ENCODE data around the gene NCOA1.
"Not testable (repeated sequence)": the region's sequence is repeated elsewhere in the genome, so short reads cannot be mapped to it uniquely, and the experiment has no call there.

The NCOA1 gene

GRCh38 chr2:24477229-24477628 lies 13.8 kb upstream of the NCOA1 start:
- no peaks in the 10 kb centered on the region for H3K36me3 ChIP-seq (ENCODE audit: control insufficient read depth in 4 of 4, insufficient read depth in 4 of 4, low read length in 3 of 4)
- peaks cover 0 to 4% (median 0%) of the 10 kb centered on the region in 5 experiments for H3K9me3 ChIP-seq (ENCODE audit: control extremely low read depth in 1 of 5, control insufficient read depth in 4 of 5, insufficient read depth in 2 of 5, low read depth in 1 of 5, low read length in 4 of 5)
- DNase-seq, result no peak
- H3K4me1 ChIP-seq (ENCODE audit: control extremely low read depth in 1 of 4, control insufficient read depth in 4 of 4, insufficient read depth in 4 of 4, low read length in 3 of 4), result no peaks in the 10 kb centered on the region
- H3K27me3 ChIP-seq (replicated peaks in 2 of 5; ENCODE audit: control insufficient read depth in 4 of 5, insufficient read depth in 5 of 5, low read length in 4 of 5), result no peaks in the 10 kb centered on the region
- H3K4me3 ChIP-seq (ENCODE audit: control insufficient read depth in 1 of 7, extremely low read depth in 1 of 7, insufficient read depth in 4 of 7, low read depth in 2 of 7, low read length in 6 of 7), result no peak overlapping the region
- no peak overlapping the region for H3K27ac ChIP-seq (ENCODE audit: insufficient read depth in 1 of 2, low read depth in 1 of 2, low read length in 2 of 2, poor library complexity in 1 of 2, severe bottlenecking in 2 of 2)
- WGBS (ENCODE audit: insufficient coverage), result 87% methylated on average over 5 of the region's 6 CpGs
- ChIA-PET POLR2A (interaction anchor here (0.5 kb wide), 1 partner anchor 870 kb away, joined by 6 read pairs; no protein-coding TSS in a partner anchor), CTCF (no interaction called here)

GRCh38 chr2:24478243-24478642 lies 12.8 kb upstream of the NCOA1 start:
- Histone ChIP-seq H3K4me3 (ENCODE audit: control insufficient read depth in 1 of 7, extremely low read depth in 1 of 7, insufficient read depth in 4 of 7, low read depth in 2 of 7, low read length in 6 of 7) (no peak overlapping the region), H3K4me1 (ENCODE audit: control extremely low read depth in 1 of 4, control insufficient read depth in 4 of 4, insufficient read depth in 4 of 4, low read length in 3 of 4) (peaks cover 0 to 6% (median 0%) of the 10 kb centered on the region in 4 experiments), H3K27ac (ENCODE audit: insufficient read depth in 1 of 2, low read depth in 1 of 2, low read length in 2 of 2, poor library complexity in 1 of 2, severe bottlenecking in 2 of 2) (no peak overlapping the region), H3K27me3 (replicated peaks in 2 of 5; ENCODE audit: control insufficient read depth in 4 of 5, insufficient read depth in 5 of 5, low read length in 4 of 5) (no peaks in the 10 kb centered on the region), H3K36me3 (ENCODE audit: control insufficient read depth in 4 of 4, insufficient read depth in 4 of 4, low read length in 3 of 4) (no peaks in the 10 kb centered on the region), H3K9me3 (ENCODE audit: control extremely low read depth in 1 of 5, control insufficient read depth in 4 of 5, insufficient read depth in 2 of 5, low read depth in 1 of 5, low read length in 4 of 5) (peaks cover 0 to 4% (median 0%) of the 10 kb centered on the region in 5 experiments)
- ChIA-PET CTCF (no interaction called here), POLR2A (no interaction called here)
- no peak for DNase-seq
- WGBS (ENCODE audit: insufficient coverage), result 96% methylated on average over 3 of the region's 3 CpGs

- 96% methylated on average over 3 of the region's 4 CpGs for WGBS (ENCODE audit: insufficient coverage)
- Histone ChIP-seq H3K36me3 (ENCODE audit: control insufficient read depth in 4 of 4, insufficient read depth in 4 of 4, low read length in 3 of 4) (no peaks in the 10 kb centered on the region), H3K4me3 (ENCODE audit: control insufficient read depth in 1 of 7, extremely low read depth in 1 of 7, insufficient read depth in 4 of 7, low read depth in 2 of 7, low read length in 6 of 7) (no peak overlapping the region), H3K4me1 (ENCODE audit: control extremely low read depth in 1 of 4, control insufficient read depth in 4 of 4, insufficient read depth in 4 of 4, low read length in 3 of 4) (peaks cover 0 to 6% (median 0%) of the 10 kb centered on the region in 4 experiments), H3K9me3 (ENCODE audit: control extremely low read depth in 1 of 5, control insufficient read depth in 4 of 5, insufficient read depth in 2 of 5, low read depth in 1 of 5, low read length in 4 of 5) (peaks cover 0 to 5% (median 0%) of the 10 kb centered on the region in 5 experiments), H3K27me3 (replicated peaks in 2 of 5; ENCODE audit: control insufficient read depth in 4 of 5, insufficient read depth in 5 of 5, low read length in 4 of 5) (no peaks in the 10 kb centered on the region), H3K27ac (ENCODE audit: insufficient read depth in 1 of 2, low read depth in 1 of 2, low read length in 2 of 2, poor library complexity in 1 of 2, severe bottlenecking in 2 of 2) (no peak overlapping the region)
- ChIA-PET CTCF (interaction anchor here (1.1 kb wide), 1 partner anchor 10 kb away, joined by 3 read pairs; no protein-coding TSS in a partner anchor), POLR2A (no interaction called here)
- DNase-seq, result no peak
Observed at GRCh38 chr2:24480245-24480644, 10.8 kb upstream of the NCOA1 start.

GRCh38 chr2:24482251-24482971 lies 8.6 kb upstream of the NCOA1 start:
- Histone ChIP-seq H3K4me1 (ENCODE audit: control extremely low read depth in 1 of 4, control insufficient read depth in 4 of 4, insufficient read depth in 4 of 4, low read length in 3 of 4) (peaks cover 0 to 6% (median 0%) of the 10 kb centered on the region in 4 experiments), H3K4me3 (ENCODE audit: control insufficient read depth in 1 of 7, extremely low read depth in 1 of 7, insufficient read depth in 4 of 7, low read depth in 2 of 7, low read length in 6 of 7) (no peak overlapping the region), H3K27ac (ENCODE audit: insufficient read depth in 1 of 2, low read depth in 1 of 2, low read length in 2 of 2, poor library complexity in 1 of 2, severe bottlenecking in 2 of 2) (peak overlapping the region in 1 of 2 experiments; percentile 20), H3K36me3 (ENCODE audit: control insufficient read depth in 4 of 4, insufficient read depth in 4 of 4, low read length in 3 of 4) (no peaks in the 10 kb centered on the region), H3K9me3 (ENCODE audit: control extremely low read depth in 1 of 5, control insufficient read depth in 4 of 5, insufficient read depth in 2 of 5, low read depth in 1 of 5, low read length in 4 of 5) (peaks cover 0 to 5% (median 0%) of the 10 kb centered on the region in 5 experiments), H3K27me3 (replicated peaks in 2 of 5; ENCODE audit: control insufficient read depth in 4 of 5, insufficient read depth in 5 of 5, low read length in 4 of 5) (no peaks in the 10 kb centered on the region)
- WGBS (ENCODE audit: insufficient coverage), result 87% methylated on average over 4 of the region's 5 CpGs
- CTCF ChIA-PET, result interaction anchor here (1.0 kb wide), 1 partner anchor 84 kb away, joined by 4 read pairs; no protein-coding TSS in a partner anchor
- peak in 1 of 3 donors; percentile 31 for DNase-seq
- POLR2A ChIA-PET, result no interaction called here

- peaks cover 0 to 5% (median 0%) of the 10 kb centered on the region in 5 experiments for H3K9me3 ChIP-seq (ENCODE audit: control extremely low read depth in 1 of 5, control insufficient read depth in 4 of 5, insufficient read depth in 2 of 5, low read depth in 1 of 5, low read length in 4 of 5)
- 83% methylated on average over 3 of the region's 3 CpGs for WGBS (ENCODE audit: insufficient coverage)
- peaks cover 0 to 6% (median 0%) of the 10 kb centered on the region in 4 experiments for H3K4me1 ChIP-seq (ENCODE audit: control extremely low read depth in 1 of 4, control insufficient read depth in 4 of 4, insufficient read depth in 4 of 4, low read length in 3 of 4)
- no peak overlapping the region for H3K4me3 ChIP-seq (ENCODE audit: control insufficient read depth in 1 of 7, extremely low read depth in 1 of 7, insufficient read depth in 4 of 7, low read depth in 2 of 7, low read length in 6 of 7)
- H3K27ac ChIP-seq (ENCODE audit: insufficient read depth in 1 of 2, low read depth in 1 of 2, low read length in 2 of 2, poor library complexity in 1 of 2, severe bottlenecking in 2 of 2), result peak overlapping the region in 1 of 2 experiments; percentile 20
- no peaks in the 10 kb centered on the region for H3K27me3 ChIP-seq (replicated peaks in 2 of 5; ENCODE audit: control insufficient read depth in 4 of 5, insufficient read depth in 5 of 5, low read length in 4 of 5)
- no peak for DNase-seq
- H3K36me3 ChIP-seq (ENCODE audit: control insufficient read depth in 4 of 4, insufficient read depth in 4 of 4, low read length in 3 of 4), result no peaks in the 10 kb centered on the region
- POLR2A ChIA-PET, result no interaction called here
- CTCF ChIA-PET, result interaction anchor here (1.0 kb wide), 1 partner anchor 84 kb away, joined by 4 read pairs; no protein-coding TSS in a partner anchor
Observed at GRCh38 chr2:24482972-24483300, 8.1 kb upstream of the NCOA1 start.

- 100% methylated on average over 4 of the region's 6 CpGs for WGBS (ENCODE audit: insufficient coverage)
- DNase-seq; H3K27ac ChIP-seq (ENCODE audit: insufficient read depth in 1 of 2, low read depth in 1 of 2, low read length in 2 of 2, poor library complexity in 1 of 2, severe bottlenecking in 2 of 2); CTCF ChIA-PET; H3K36me3 ChIP-seq (ENCODE audit: control insufficient read depth in 4 of 4, insufficient read depth in 4 of 4, low read length in 3 of 4); H3K27me3 ChIP-seq (replicated peaks in 2 of 5; ENCODE audit: control insufficient read depth in 4 of 5, insufficient read depth in 5 of 5, low read length in 4 of 5); H3K9me3 ChIP-seq (ENCODE audit: control extremely low read depth in 1 of 5, control insufficient read depth in 4 of 5, insufficient read depth in 2 of 5, low read depth in 1 of 5, low read length in 4 of 5); H3K4me3 ChIP-seq (ENCODE audit: control insufficient read depth in 1 of 7, extremely low read depth in 1 of 7, insufficient read depth in 4 of 7, low read depth in 2 of 7, low read length in 6 of 7): not testable (repeated sequence)
- peaks cover 4 to 11% (median 5%) of the 10 kb centered on the region in 4 experiments for H3K4me1 ChIP-seq (ENCODE audit: control extremely low read depth in 1 of 4, control insufficient read depth in 4 of 4, insufficient read depth in 4 of 4, low read length in 3 of 4)
- POLR2A ChIA-PET, result interaction anchor here (0.6 kb wide), 1 partner anchor 57 kb away, joined by 3 read pairs; no protein-coding TSS in a partner anchor
Observed at GRCh38 chr2:24484677-24485076, 6.4 kb upstream of the NCOA1 start.

- no CpG with 5 or more reads among the region's 3 CpGs for WGBS (ENCODE audit: insufficient coverage)
- ChIA-PET CTCF (no interaction called here), POLR2A (interaction anchor here (0.6 kb wide), 1 partner anchor 58 kb away, joined by 3 read pairs; no protein-coding TSS in a partner anchor)
- Histone ChIP-seq H3K27me3 (replicated peaks in 2 of 5; ENCODE audit: control insufficient read depth in 4 of 5, insufficient read depth in 5 of 5, low read length in 4 of 5) (no peaks in the 10 kb centered on the region), H3K36me3 (ENCODE audit: control insufficient read depth in 4 of 4, insufficient read depth in 4 of 4, low read length in 3 of 4) (no peaks in the 10 kb centered on the region), H3K27ac (ENCODE audit: insufficient read depth in 1 of 2, low read depth in 1 of 2, low read length in 2 of 2, poor library complexity in 1 of 2, severe bottlenecking in 2 of 2) (no peak overlapping the region), H3K9me3 (ENCODE audit: control extremely low read depth in 1 of 5, control insufficient read depth in 4 of 5, insufficient read depth in 2 of 5, low read depth in 1 of 5, low read length in 4 of 5) (peaks cover 0 to 4% (median 0%) of the 10 kb centered on the region in 5 experiments), H3K4me3 (ENCODE audit: control insufficient read depth in 1 of 7, extremely low read depth in 1 of 7, insufficient read depth in 4 of 7, low read depth in 2 of 7, low read length in 6 of 7) (no peak overlapping the region), H3K4me1 (ENCODE audit: control extremely low read depth in 1 of 4, control insufficient read depth in 4 of 4, insufficient read depth in 4 of 4, low read length in 3 of 4) (peaks cover 8 to 16% (median 9%) of the 10 kb centered on the region in 4 experiments)
- no peak for DNase-seq
Observed at GRCh38 chr2:24485197-24485596, 5.9 kb upstream of the NCOA1 start.

Data from common myeloid progenitor, CD34-positive (primary cell).